DOHH2 (cell line): ENCODE measurements around the gene PRSS48.

Experiments used
- H3F3A ChIP-seq: fragments of 200-600 bp; sonication (generic), shearing (Covaris generic); 2 replicates; pipeline ENCODE4 v1.6.0; 2016; ENCODE audit warnings: antibody characterized with exemption, mild to moderate bottlenecking; ENCODE audit not compliant: control insufficient read depth, insufficient read depth
- H3K27ac ChIP-seq: fragments of 200-600 bp; sonication (generic); 2 replicates; pipeline ENCODE4 v1.5.1; 2014; ENCODE audit warnings: low read depth, mild to moderate bottlenecking, low read length, moderate library complexity
- H3K27me3 ChIP-seq: fragments of 200-600 bp; sonication (generic); 2 replicates; pipeline ENCODE4 v1.6.1; 2014; ENCODE audit warnings: mild to moderate bottlenecking, low read length, mixed read lengths; ENCODE audit not compliant: control insufficient read depth
- H3K36me3 ChIP-seq: fragments of 200-600 bp; sonication (generic); 2 replicates; pipeline ENCODE4 v1.6.1; 2014; ENCODE audit warnings: mild to moderate bottlenecking, low read length, moderate library complexity, mixed read lengths; ENCODE audit not compliant: control insufficient read depth
- H3K4me1 ChIP-seq: fragments of 200-600 bp; sonication (generic); 2 replicates; pipeline ENCODE4 v1.6.1; 2014; ENCODE audit warnings: mild to moderate bottlenecking, low read length, mixed read lengths; ENCODE audit not compliant: control insufficient read depth
- H3K4me2 ChIP-seq: fragments of 200-600 bp; sonication (generic); 2 replicates; pipeline ENCODE4 v1.6.0; 2014; ENCODE audit warnings: mild to moderate bottlenecking, low read length, moderate library complexity
- H3K4me3 ChIP-seq: fragments of 200-600 bp; sonication (generic); 2 replicates; pipeline ENCODE4 v1.5.1; 2014; ENCODE audit warnings: mild to moderate bottlenecking, low read length, mixed read lengths
- H3K79me2 ChIP-seq: fragments of 200-600 bp; sonication (generic); 2 replicates; pipeline ENCODE4 v1.6.1; 2014; ENCODE audit warnings: mild to moderate bottlenecking, low read length, mixed read lengths; ENCODE audit not compliant: control insufficient read depth
- H3K9me2 ChIP-seq: fragments of 200-600 bp; sonication (generic); replicated peaks from 2 replicates; pipeline ENCODE4 v1.6.1; 2014; ENCODE audit warnings: mild to moderate bottlenecking, low read length, mixed read lengths; ENCODE audit not compliant: control insufficient read depth
- H3K9me3 ChIP-seq: fragments of 200-600 bp; sonication (generic); 2 replicates; pipeline ENCODE4 v1.6.1; 2014; ENCODE audit warnings: antibody characterized with exemption, low read length, mixed read lengths; ENCODE audit not compliant: control insufficient read depth, insufficient read depth
- H4K20me1 ChIP-seq: fragments of 200-600 bp; sonication (generic); 2 replicates; pipeline ENCODE4 v1.6.0; 2014; ENCODE audit warnings: low read depth, mild to moderate bottlenecking, antibody characterized with exemption, low read length, moderate library complexity; ENCODE audit not compliant: control insufficient read depth, insufficient read depth
- CTCF ChIP-seq: fragments of 200-600 bp; sonication (generic); IDR thresholded peaks from one replicate; pipeline ENCODE4 v1.5.1; 2014; ENCODE audit warnings: antibody characterized with exemption, mild to moderate bottlenecking, low read depth, low read length; ENCODE audit not compliant: poor library complexity, severe bottlenecking
- EZH2phosphoT487 ChIP-seq: fragments of 200-600 bp; sonication (generic); IDR thresholded peaks from 2 replicates; pipeline ENCODE4 v1.6.1; 2017; ENCODE audit warnings: borderline replicate concordance, mild to moderate bottlenecking, antibody characterized with exemption, low read length, moderate library complexity, mixed read lengths

PRSS48 gene

GRCh38 chr4:151256134-151256533, 20.8 kb upstream of the PRSS48 start:
- Histone ChIP-seq H3K4me3 (no peak overlapping the region), H3K79me2 (no peaks in the 10 kb centered on the region)

GRCh38 chr4:151257704-151258103, 19.3 kb upstream of the PRSS48 start:
- Histone ChIP-seq H3K4me2 (no peak overlapping the region), H4K20me1 (no peaks in the 10 kb centered on the region), H3F3A (no peaks in the 10 kb centered on the region), H3K27me3 (no peaks in the 10 kb centered on the region), H3K36me3 (no peaks in the 10 kb centered on the region), H3K9me2 (no peaks in the 10 kb centered on the region), H3K9me3 (no peaks in the 10 kb centered on the region), H3K4me1 (no peaks in the 10 kb centered on the region), H3K4me3 (no peak overlapping the region), H3K27ac (no peak overlapping the region), H3K79me2 (no peaks in the 10 kb centered on the region)
- TF ChIP-seq CTCF (no peak), EZH2phosphoT487 (no peak)

More at GRCh38 chr4:151256134-151256533, 20.8 kb upstream of the PRSS48 start:
- Histone ChIP-seq H3K4me1 (no peaks in the 10 kb centered on the region), H3K4me2 (no peak overlapping the region), H3K36me3 (no peaks in the 10 kb centered on the region), H3K27me3 (no peaks in the 10 kb centered on the region), H3K9me2 (no peaks in the 10 kb centered on the region), H3K9me3 (no peaks in the 10 kb centered on the region), H4K20me1 (no peaks in the 10 kb centered on the region), H3K27ac (no peak overlapping the region), H3F3A (no peaks in the 10 kb centered on the region)
- TF ChIP-seq EZH2phosphoT487 = no peak
- no peak for TF ChIP-seq CTCF

DNA sequence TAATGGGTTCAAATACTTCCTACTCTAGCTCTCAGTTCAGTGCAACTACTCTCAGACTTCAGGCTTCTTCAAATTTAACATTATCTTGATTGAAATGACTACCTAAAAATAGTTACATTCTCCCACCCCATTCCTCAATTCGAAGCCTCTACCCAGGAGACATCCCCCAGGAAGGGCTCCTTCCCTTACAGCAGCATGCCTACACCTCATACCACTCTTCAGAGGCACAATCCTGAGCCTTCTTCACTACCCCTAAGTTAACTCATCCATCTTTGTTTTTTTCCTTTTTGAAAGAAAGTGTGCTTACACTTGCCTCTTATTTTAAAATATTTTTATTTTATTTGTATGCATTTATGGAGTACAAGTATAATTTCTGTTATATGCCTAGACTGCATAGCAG, 17.2 kb upstream of the PRSS48 start:
- TF ChIP-seq CTCF = no peak
- TF ChIP-seq EZH2phosphoT487 = no peak
- Histone ChIP-seq H3K4me2 (no peak overlapping the region), H4K20me1 (no peaks in the 10 kb centered on the region), H3K36me3 (no peaks in the 10 kb centered on the region), H3K79me2 (no peaks in the 10 kb centered on the region), H3F3A (no peaks in the 10 kb centered on the region), H3K9me2 (no peaks in the 10 kb centered on the region), H3K27me3 (no peaks in the 10 kb centered on the region), H3K4me3 (no peak overlapping the region), H3K4me1 (no peaks in the 10 kb centered on the region), H3K9me3 (no peaks in the 10 kb centered on the region), H3K27ac (no peak overlapping the region)

GRCh38 chr4:151260526-151260925, 16.4 kb upstream of the PRSS48 start:
- Histone ChIP-seq H3K4me3 (no peak overlapping the region), H3K79me2 (no peaks in the 10 kb centered on the region), H3K27me3 (no peaks in the 10 kb centered on the region), H3K9me3 (no peaks in the 10 kb centered on the region), H3K27ac (no peak overlapping the region), H4K20me1 (no peaks in the 10 kb centered on the region), H3K36me3 (no peaks in the 10 kb centered on the region), H3K9me2 (no peaks in the 10 kb centered on the region), H3K4me2 (no peak overlapping the region), H3F3A (no peaks in the 10 kb centered on the region), H3K4me1 (no peaks in the 10 kb centered on the region)
- no peak for TF ChIP-seq CTCF
- TF ChIP-seq EZH2phosphoT487 = no peak
